Activated T-cell treated with anti-CD3 and anti-CD28 coated beads, Interleukin-2, amount 50 U/mL, for 72 hours (primary cell): Measurements from ENCODE around the gene ARHGAP15. TPM values are rescaled to one million over a fixed set of nuclear protein-coding genes. Genes with fewer than 3 reads are reported as not detected.

Source experiments
- ATAC-seq, 2 donors: fragments of 150-1000 bp; cut with Tn5 transposase; replicated peaks in 1 of 2; 2 replicates each; pipeline ENCODE4 v1.10.0; 2021; ENCODE audit warnings: moderate library complexity in 2 of 2, mild to moderate bottlenecking in 1 of 2
- DNase-seq, 2 donors: peaks; one replicate each; pipeline ENCODE4 v3.0.0; 2021 to 2022; ENCODE audit warnings: mixed read lengths in 1 of 2
- H3K27ac Mint-ChIP-seq: one replicate; pipeline ENCODE4 v1.8.0; 2022; ENCODE audit warnings: mild to moderate bottlenecking, moderate library complexity, mixed read lengths
- H3K27me3 Mint-ChIP-seq: one replicate; pipeline ENCODE4 v1.8.0; 2022; ENCODE audit warnings: low read depth, mixed read lengths
- H3K36me3 Mint-ChIP-seq, 2 donors: one replicate each; pipeline ENCODE4 v1.8.0; 2022; ENCODE audit warnings: mixed read lengths in 2 of 2, mild to moderate bottlenecking in 1 of 2; ENCODE audit not compliant: insufficient read depth in 2 of 2
- H3K4me1 Mint-ChIP-seq: one replicate; pipeline ENCODE4 v1.8.0; 2022; ENCODE audit warnings: low read depth, mixed read lengths
- H3K4me3 Mint-ChIP-seq, 2 donors: one replicate each; pipeline ENCODE4 v1.8.0; 2022; ENCODE audit warnings: mild to moderate bottlenecking in 2 of 2, mixed read lengths in 2 of 2, moderate library complexity in 2 of 2
- H3K9me3 Mint-ChIP-seq, 2 donors: one replicate each; pipeline ENCODE4 v1.8.0; 2022; ENCODE audit warnings: mixed read lengths in 2 of 2
- total RNA-seq, 2 donors: library from RNA; stranded (reverse); gene quantifications; one replicate each; pipeline ENCODE4 v1.2.3, GENCODE V29; 2022

ARHGAP15 gene
- total RNA-seq, 2 donors from 2014 or later: 94.6 to 111 TPM

DNA sequence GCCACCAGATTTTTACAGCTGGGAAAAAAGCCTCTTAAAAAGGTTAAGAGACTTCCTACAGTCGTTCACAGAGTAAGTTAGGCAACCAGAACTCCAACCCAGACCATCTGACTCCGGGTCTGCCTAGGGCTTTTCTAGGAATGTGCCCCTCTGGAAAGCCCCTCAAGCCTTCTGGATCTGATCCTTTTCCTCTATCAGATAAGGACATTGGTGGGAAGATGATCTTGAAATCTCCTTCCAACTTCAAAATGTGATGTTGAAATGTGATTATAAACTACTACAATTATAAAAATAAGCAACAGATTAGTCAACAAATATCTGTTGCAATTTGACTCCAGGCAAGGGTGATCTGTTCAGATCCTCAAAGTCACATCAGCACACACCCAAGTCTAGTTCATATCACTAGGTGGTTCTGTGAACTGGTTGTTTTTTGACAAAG lies 270.4 kb downstream of the ARHGAP15 start:
- H3K4me1 Mint-ChIP-seq: peaks cover 33% of the 10 kb centered on the region
- H3K27ac Mint-ChIP-seq: no peak overlapping the region
- no peak overlapping the region for H3K4me3 Mint-ChIP-seq
- no peaks in the 10 kb centered on the region for H3K9me3 Mint-ChIP-seq
- no peak for DNase-seq
- H3K36me3 Mint-ChIP-seq: peaks cover 0 to 2% of the 10 kb centered on the region in 2 donors
- no peak for ATAC-seq
- H3K27me3 Mint-ChIP-seq: no peaks in the 10 kb centered on the region

DNA sequence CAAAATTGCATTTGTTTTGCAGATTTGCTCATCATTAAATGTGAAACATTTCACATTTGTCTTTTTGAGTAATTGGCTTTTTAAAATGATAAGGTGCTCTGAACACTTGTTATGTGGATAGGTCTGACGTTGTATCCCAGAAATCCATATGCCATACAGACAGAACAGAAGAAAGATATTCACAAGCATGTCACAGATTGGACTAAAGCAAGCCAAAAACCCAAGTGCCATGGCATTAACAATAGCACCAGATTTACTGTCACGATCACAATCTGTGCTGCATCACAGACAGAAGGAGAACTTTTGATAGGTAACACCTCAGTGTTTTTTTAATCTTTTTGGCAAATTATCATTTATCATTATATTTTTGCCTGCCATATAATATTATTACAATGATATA lies 272.6 kb downstream of the ARHGAP15 start:
- DNase-seq (no peak), ATAC-seq (no peak)
- peaks cover 34% of the 10 kb centered on the region for H3K4me1 Mint-ChIP-seq
- H3K9me3 Mint-ChIP-seq: no peaks in the 10 kb centered on the region
- H3K27me3 Mint-ChIP-seq: no peaks in the 10 kb centered on the region
- peaks cover 2 to 4% of the 10 kb centered on the region in 2 donors for H3K36me3 Mint-ChIP-seq
- no peak overlapping the region for H3K4me3 Mint-ChIP-seq
- no peak overlapping the region for H3K27ac Mint-ChIP-seq

DNA sequence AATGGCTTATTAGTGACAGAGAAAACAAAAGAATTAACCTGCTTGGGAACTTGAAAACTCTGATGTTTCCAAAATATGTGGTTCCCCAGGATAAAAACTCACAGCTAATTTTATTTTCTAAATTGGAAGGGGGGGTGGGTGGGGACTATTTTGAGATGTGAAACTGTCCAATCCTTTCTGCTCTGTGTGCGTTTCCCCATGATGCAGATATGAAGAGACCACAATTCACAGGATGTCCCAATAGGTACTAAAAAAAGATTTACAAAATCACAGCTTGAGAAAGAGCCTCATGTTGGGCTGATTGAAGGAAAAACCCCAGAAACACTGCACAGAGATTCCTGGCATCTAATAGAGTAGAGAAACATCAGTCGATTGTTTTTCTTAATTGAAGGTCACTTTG lies 273.2 kb downstream of the ARHGAP15 start:
- no peak for DNase-seq
- no peak for ATAC-seq
- Mint-ChIP-seq H3K36me3 (peaks cover 2 to 4% of the 10 kb centered on the region in 2 donors), H3K9me3 (no peaks in the 10 kb centered on the region), H3K27me3 (no peaks in the 10 kb centered on the region), H3K4me1 (peaks cover 36% of the 10 kb centered on the region), H3K27ac (no peak overlapping the region), H3K4me3 (no peak overlapping the region)

DNA sequence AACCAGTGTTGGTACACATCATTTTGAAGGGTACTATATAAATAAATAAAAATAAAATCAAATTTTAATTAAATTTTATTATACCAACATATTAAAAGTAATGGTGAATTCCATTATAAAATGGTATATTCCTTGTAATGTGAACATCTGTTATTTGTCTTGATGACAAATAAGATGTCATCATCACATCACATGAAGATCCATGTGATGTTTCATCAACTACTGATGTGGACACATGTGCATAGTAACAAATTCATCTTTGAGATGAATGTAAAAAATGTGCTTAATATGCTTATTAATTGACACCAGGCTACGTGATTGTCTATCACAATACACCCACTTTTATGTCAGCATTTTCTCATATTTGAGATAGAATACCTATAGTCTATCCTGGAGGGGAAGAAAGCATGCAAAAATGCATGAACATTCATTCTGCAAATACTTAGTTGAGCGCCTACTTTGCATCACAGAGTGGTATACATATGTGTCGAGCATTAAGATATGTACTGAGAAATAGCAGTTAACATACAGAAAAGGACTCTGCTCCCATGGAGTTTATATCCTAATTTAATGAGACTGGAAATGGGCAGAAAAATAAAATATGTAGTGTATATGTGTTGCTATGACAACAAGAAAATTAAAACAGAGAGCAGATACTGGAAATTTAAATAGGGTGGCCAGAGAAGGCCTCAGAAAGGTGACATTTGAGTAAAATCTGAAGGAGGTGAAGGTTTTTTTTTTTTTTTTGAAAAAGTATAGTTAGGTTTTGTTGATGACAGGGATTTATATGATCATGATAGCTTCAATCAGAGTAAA lies 281.1 kb downstream of the ARHGAP15 start:
- DNase-seq: no peak
- Mint-ChIP-seq H3K9me3 (no peaks in the 10 kb centered on the region), H3K36me3 (peaks cover 2 to 6% of the 10 kb centered on the region in 2 donors), H3K4me3 (peak overlapping the region in 1 of 2 donors; percentile 46), H3K27me3 (no peaks in the 10 kb centered on the region), H3K4me1 (peaks cover 26% of the 10 kb centered on the region), H3K27ac (peak overlapping the region; percentile 80)
- ATAC-seq: peak in 1 of 2 donors; percentile 25

DNA sequence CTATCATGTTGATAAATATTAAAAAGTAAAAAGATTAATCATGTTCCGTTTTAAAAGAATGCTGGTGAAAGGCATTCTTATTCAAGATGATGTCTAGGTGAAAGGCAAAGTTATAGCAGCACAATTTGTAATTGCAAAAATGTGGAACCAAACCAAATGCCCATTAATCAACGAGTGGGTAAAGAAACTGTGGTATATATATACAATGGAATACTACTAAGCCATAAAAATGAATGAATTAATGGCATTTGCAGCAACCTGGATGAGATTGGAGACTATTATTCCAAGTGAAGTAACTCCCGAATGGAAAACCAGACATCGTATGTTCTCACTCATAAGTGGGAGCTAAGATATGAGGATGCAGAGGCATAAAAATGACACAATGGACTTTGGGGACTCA lies 286.4 kb downstream of the ARHGAP15 start:
- H3K9me3 Mint-ChIP-seq: no peaks in the 10 kb centered on the region
- peaks cover 1 to 2% of the 10 kb centered on the region in 2 donors for H3K36me3 Mint-ChIP-seq
- H3K27ac Mint-ChIP-seq: no peak overlapping the region
- no peaks in the 10 kb centered on the region for H3K27me3 Mint-ChIP-seq
- no peak for DNase-seq
- H3K4me3 Mint-ChIP-seq: no peak overlapping the region
- H3K4me1 Mint-ChIP-seq: peaks cover 29% of the 10 kb centered on the region
- no peak for ATAC-seq

DNA sequence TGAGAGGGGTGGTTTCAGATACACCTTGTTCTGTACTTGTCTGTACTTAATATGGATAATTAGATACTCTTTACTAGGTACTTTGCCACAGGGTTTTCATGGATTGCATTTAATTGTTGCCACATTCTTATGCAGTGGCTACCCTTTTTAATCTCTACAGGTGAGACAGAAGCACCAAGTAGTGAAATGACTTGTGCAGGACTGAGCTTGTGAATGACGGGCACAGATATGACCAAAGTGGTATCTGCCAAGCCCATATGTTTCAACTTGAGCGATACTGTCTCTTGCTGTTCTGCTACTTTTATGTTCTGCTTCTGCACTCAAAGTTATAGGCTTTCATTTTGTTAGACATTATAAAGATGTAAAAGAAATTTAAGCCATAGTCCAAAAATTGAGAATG lies 288.2 kb downstream of the ARHGAP15 start:
- H3K4me3 Mint-ChIP-seq: no peak overlapping the region
- ATAC-seq (peak in 1 of 2 donors; percentile 29), DNase-seq (no peak)
- H3K9me3 Mint-ChIP-seq: no peaks in the 10 kb centered on the region
- peaks cover 34% of the 10 kb centered on the region for H3K4me1 Mint-ChIP-seq
- no peaks in the 10 kb centered on the region for H3K27me3 Mint-ChIP-seq
- peak overlapping the region; percentile 54 for H3K27ac Mint-ChIP-seq
- H3K36me3 Mint-ChIP-seq: peaks cover 0 to 2% of the 10 kb centered on the region in 2 donors

DNA sequence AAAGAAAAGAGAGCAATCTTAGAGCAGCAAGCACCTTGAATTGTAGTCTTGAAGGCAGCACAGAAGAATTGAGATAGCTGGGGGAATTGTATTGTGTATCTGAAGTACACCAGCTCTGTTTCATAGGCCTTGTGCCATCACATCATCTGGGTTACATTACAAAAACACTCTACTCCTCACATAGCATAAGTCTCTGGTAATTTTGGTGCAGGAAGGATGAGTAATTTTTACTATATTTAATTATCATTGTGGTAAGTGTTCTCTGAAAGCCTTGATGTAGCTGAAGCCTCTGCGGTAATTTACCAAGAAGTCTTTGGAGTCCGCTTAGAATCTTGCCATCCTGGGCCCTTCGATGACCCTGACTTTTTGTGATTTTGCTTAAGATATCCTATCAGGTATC lies 291.1 kb downstream of the ARHGAP15 start:
- Mint-ChIP-seq H3K4me3 (no peak overlapping the region), H3K27ac (peak overlapping the region; percentile 25), H3K27me3 (no peaks in the 10 kb centered on the region), H3K36me3 (no peaks in the 10 kb centered on the region), H3K9me3 (no peaks in the 10 kb centered on the region), H3K4me1 (peaks cover 40% of the 10 kb centered on the region)
- DNase-seq (no peak), ATAC-seq (peak; percentile 39 to 69)

DNA sequence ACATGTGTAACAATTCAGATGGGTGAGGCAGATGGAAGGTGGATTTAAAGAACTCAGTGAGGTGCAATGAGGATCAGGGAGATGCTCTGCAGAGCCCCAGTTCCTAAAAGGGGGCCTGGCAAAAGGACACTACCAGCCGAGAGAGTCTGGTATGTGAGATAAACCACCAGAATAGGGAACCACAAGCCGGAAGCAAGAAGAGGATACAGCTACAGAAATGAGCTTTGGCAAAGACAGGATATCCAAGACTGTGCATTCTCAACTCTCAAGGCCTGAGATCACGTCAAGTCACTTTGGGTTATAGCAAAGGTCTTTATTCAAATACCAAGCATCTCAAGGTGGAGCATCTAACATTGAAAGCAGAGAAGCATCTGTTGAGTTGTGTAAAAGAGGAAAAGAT lies 293.5 kb downstream of the ARHGAP15 start:
- no peaks in the 10 kb centered on the region for H3K27me3 Mint-ChIP-seq
- H3K36me3 Mint-ChIP-seq: no peaks in the 10 kb centered on the region
- DNase-seq (no peak), ATAC-seq (peak; percentile 39 to 53)
- H3K27ac Mint-ChIP-seq: peak overlapping the region; percentile 2
- H3K4me1 Mint-ChIP-seq: peaks cover 30% of the 10 kb centered on the region
- H3K9me3 Mint-ChIP-seq: no peaks in the 10 kb centered on the region
- no peak overlapping the region for H3K4me3 Mint-ChIP-seq

DNA sequence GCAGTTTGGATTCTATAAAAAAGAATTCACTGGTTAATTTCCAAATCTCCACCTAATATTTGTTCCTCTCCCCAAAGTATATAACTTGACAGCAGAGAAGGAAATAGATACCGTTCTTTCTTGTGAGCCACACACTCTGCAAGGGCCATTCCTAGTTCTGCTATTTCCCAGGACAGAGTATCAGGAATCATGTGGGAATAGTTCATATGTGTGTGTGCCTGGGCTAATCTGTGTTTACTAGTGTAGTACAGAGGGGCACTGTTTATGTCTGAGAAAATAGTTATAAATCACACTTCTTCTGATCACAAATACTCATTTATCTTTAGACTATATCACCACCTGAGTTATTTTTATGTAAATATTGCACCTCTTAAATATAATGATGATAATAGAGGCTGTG lies 296.7 kb downstream of the ARHGAP15 start:
- H3K4me3 Mint-ChIP-seq: no peak overlapping the region
- no peaks in the 10 kb centered on the region for H3K9me3 Mint-ChIP-seq
- peaks cover 42% of the 10 kb centered on the region for H3K4me1 Mint-ChIP-seq
- no peaks in the 10 kb centered on the region for H3K27me3 Mint-ChIP-seq
- no peak for DNase-seq
- no peak for ATAC-seq
- H3K36me3 Mint-ChIP-seq: no peaks in the 10 kb centered on the region
- peak overlapping the region; percentile 31 for H3K27ac Mint-ChIP-seq

DNA sequence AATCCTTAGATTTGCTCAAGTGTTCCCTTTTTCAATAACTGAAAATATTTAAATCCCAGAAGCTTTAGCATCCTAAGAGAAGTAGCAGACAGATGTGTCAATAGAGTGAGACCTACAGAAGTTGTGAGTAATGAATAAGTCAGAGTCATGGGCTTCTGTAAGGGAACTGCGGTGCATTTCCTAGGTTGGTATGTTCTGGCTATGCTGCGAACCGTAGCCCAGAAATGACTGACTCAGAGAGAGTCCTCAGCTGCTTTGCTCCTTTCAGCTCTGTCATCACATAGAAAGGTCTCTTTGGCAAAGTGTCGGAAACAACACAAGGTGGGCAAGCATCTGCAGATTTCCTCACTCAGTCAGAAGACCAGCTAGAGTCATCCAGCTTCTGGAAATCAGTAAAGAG lies 297.1 kb downstream of the ARHGAP15 start:
- Mint-ChIP-seq H3K27ac (peak overlapping the region; percentile 31), H3K9me3 (no peaks in the 10 kb centered on the region), H3K27me3 (no peaks in the 10 kb centered on the region), H3K4me3 (no peak overlapping the region), H3K4me1 (peaks cover 38% of the 10 kb centered on the region), H3K36me3 (no peaks in the 10 kb centered on the region)
- no peak for DNase-seq
- ATAC-seq: no peak

DNA sequence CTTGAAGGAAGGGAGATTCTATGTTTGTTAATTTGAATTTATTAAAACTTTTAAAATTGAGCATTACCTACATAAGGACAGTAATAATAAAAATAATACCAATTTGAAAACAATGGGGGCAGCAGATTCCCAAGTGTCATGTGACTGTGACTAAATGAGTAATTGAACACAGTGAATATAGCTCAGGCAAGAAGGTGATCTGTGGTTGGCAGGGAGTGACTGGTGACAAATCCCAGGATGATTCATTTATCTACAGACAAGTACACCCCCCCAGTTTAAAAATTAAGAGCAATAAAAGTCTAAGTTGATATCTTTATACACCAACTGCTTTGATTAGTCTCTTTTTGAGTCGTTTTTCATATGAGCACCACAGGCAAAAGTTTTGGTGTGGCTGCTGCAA lies 299.5 kb downstream of the ARHGAP15 start:
- peaks cover 29% of the 10 kb centered on the region for H3K4me1 Mint-ChIP-seq
- no peaks in the 10 kb centered on the region for H3K27me3 Mint-ChIP-seq
- DNase-seq: no peak
- H3K9me3 Mint-ChIP-seq: no peaks in the 10 kb centered on the region
- H3K27ac Mint-ChIP-seq: no peak overlapping the region
- ATAC-seq: no peak
- no peaks in the 10 kb centered on the region for H3K36me3 Mint-ChIP-seq
- no peak overlapping the region for H3K4me3 Mint-ChIP-seq

DNA sequence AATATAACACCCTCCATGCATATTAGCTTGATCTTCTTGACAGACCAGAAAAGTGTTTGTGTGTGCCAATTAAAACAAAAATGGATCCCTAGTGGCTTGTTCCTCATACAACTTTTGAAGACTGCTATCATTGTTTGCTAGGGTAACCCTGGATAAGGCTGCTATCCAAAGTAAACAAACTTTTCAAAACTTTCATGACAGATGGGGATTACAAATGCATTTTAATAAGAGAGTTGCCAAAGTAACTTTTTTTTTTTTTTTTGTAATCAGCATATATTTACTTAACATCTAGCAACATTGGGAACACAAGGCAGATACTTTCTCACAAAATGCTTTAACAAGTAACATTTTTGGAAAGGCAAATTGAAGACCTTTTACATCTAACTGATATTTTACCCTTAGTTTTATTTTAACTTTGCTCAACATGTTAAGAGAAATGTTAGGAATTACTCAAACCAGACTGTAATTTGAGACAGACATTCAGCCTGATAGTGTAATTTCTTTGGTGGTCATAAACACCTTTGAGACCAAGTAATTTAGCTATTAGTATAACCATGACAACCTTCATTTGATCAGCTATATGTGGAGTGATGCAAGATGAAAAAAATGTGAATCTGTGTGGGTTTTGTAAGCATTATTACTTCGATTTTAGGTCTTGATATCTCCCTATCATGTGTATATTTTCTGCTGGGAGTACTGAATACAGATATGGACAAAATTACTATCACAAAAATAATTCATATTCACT lies 300.9 kb downstream of the ARHGAP15 start:
- Mint-ChIP-seq H3K4me3 (no peak overlapping the region), H3K27ac (no peak overlapping the region), H3K4me1 (peaks cover 29% of the 10 kb centered on the region), H3K36me3 (no peaks in the 10 kb centered on the region), H3K27me3 (no peaks in the 10 kb centered on the region), H3K9me3 (no peaks in the 10 kb centered on the region)
- no peak for DNase-seq
- no peak for ATAC-seq

DNA sequence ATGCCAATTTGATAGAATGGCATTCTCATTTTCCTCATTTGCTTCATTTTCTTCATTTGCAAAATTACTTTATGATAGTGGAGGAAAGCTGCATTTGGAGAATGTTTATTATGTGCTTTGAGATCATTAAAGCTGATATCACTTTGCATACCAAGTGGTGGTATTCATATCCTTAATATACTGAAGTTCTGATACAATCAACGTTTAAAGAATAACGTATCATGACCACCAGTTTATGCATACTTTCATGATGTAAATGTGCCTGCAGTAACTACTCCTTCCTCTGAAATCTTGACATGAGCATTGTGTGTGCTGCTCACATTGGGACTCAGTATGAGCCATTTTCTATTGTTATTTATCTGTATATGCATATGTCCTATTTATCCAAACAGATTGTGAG lies 302.1 kb downstream of the ARHGAP15 start:
- ATAC-seq: no peak
- Mint-ChIP-seq H3K9me3 (no peaks in the 10 kb centered on the region), H3K27me3 (no peaks in the 10 kb centered on the region), H3K27ac (no peak overlapping the region), H3K4me1 (peaks cover 29% of the 10 kb centered on the region), H3K4me3 (no peak overlapping the region), H3K36me3 (peaks cover 0 to 2% of the 10 kb centered on the region in 2 donors)
- no peak for DNase-seq
